Stomach (tissue), 9 donors: Measurements from ENCODE around the gene ADARB2. TPM values are rescaled to one million over a fixed set of nuclear protein-coding genes. Genes with fewer than 3 reads are reported as not detected.

Source experiments
- DNase-seq, 2 donors: peaks; one replicate each; pipeline versions ENCODE4 v3.0.0 to v3.0.0-alpha.2; 2013 to 2019
- H3K27ac ChIP-seq, 5 donors: fragments of 200-600 bp in 4 of 5; sonication (generic) in 4 of 5; one replicate each; pipeline ENCODE4 v1.5.1; 2013 to 2019; ENCODE audit warnings: mild to moderate bottlenecking in 1 of 5, moderate library complexity in 1 of 5
- H3K27me3 ChIP-seq, 3 donors: fragments of 200-600 bp; sonication (generic); one replicate each; pipeline ENCODE4 v1.5.1; 2017 to 2019; ENCODE audit warnings: mixed run types in 1 of 3
- H3K36me3 ChIP-seq, 4 donors: fragments of 200-600 bp; sonication (generic); 1 replicate in 3 of 4; 2 replicates in 1 of 4; pipeline ENCODE4 v1.5.1; 2016 to 2019
- H3K4me1 ChIP-seq, 4 donors: fragments of 200-600 bp; sonication (generic); one replicate each; pipeline ENCODE4 v1.5.1; 2016 to 2019
- H3K4me3 ChIP-seq, 4 donors: fragments of 200-600 bp; sonication (generic) in 3 of 4; one replicate each; pipeline ENCODE4 v1.5.1; 2016 to 2019; ENCODE audit warnings: mild to moderate bottlenecking in 1 of 4
- H3K9me3 ChIP-seq, 4 donors: fragments of 200-600 bp; sonication (generic); one replicate each; pipeline ENCODE4 v1.5.1; 2016 to 2019
- CTCF ChIP-seq, 7 experiments: fragments of 450-650 bp in 4 of 7; fragments of 200-600 bp in 3 of 7; sonication (generic) in 3 of 7; IDR thresholded peaks; one replicate each; pipeline ENCODE4 v1.5.1; 2016 to 2019; ENCODE audit warnings: antibody characterized with exemption in 7 of 7, control low read depth in 2 of 7, mild to moderate bottlenecking in 1 of 7
- EP300 ChIP-seq: sonication (generic); formaldehyde crosslinking; IDR thresholded peaks from one replicate; pipeline ENCODE4 v1.6.1; 2017; ENCODE audit warnings: antibody characterized with exemption
- POLR2A ChIP-seq, 4 donors: fragments of 450-650 bp; IDR thresholded peaks; one replicate each; pipeline ENCODE4 v1.6.1; 2016; ENCODE audit warnings: antibody characterized with exemption in 4 of 4, control low read depth in 2 of 4, mild to moderate bottlenecking in 1 of 4, moderate library complexity in 1 of 4
- POLR2AphosphoS5 ChIP-seq, 3 donors: sonication (generic); formaldehyde crosslinking; IDR thresholded peaks; one replicate each; pipeline ENCODE4 v1.6.1; 2016; ENCODE audit warnings: antibody characterized with exemption in 3 of 3
- WGBS, 5 donors: extraction: QIAGEN DNeasy Blood & Tissue Kit in 3 of 5; methylation state at CpG; one replicate each; pipeline versions ENCODE4 v1.1.5 to v1.1.7; 2013 to 2018; 5-methylcytosine and 5-hydroxymethylcytosine counted together
- intact Hi-C: fragments of 100-400 bp; cut with DNase I; formaldehyde crosslinking; loops from one replicate; pipeline ENCODE4 v1.15.1; 2023; ENCODE audit warnings: low total_unique reads
- polyA plus RNA-seq, 3 donors: library from polyadenylated mRNA; stranded (reverse); fragments of 200-250 nt; gene quantifications; one replicate each; pipeline ENCODE4 v1.2.3, GENCODE V29; 2013
- total RNA-seq, 5 donors: library from RNA; depleted of rRNA; stranded (reverse); fragments of >200 nt; gene quantifications; one replicate each; pipeline versions ENCODE4 v1.1.0 to v1.2.3, GENCODE V29; 2014 to 2016
- donor health status: healthy with polysubstance abuse.
- donor health status: Bipolar disorder and iron deficiency.
- donor health status: healthy.

Gene ADARB2
- total and polyA plus RNA-seq, 8 donors: 0.55 to 4.1 (median 1.4) TPM; not detected in 1

GRCh38 chr10:1485357-1485756 lies 252.0 kb downstream of the ADARB2 start:
- no peak for TF ChIP-seq EP300
- no peak for TF ChIP-seq POLR2AphosphoS5 (IDR thresholded peaks at IDR 0.05)
- no peak for TF ChIP-seq POLR2A (IDR thresholded peaks at IDR 0.05)
- TF ChIP-seq CTCF (IDR thresholded peaks at IDR 0.05): no peak
- no peaks in the 10 kb centered on the region for H3K4me1 ChIP-seq
- no peak overlapping the region for H3K4me3 ChIP-seq
- intact Hi-C loops: no loop called here
- no peak overlapping the region for H3K27ac ChIP-seq
- peaks cover 0 to 11% (median 0%) of the 10 kb centered on the region in 3 donors for H3K27me3 ChIP-seq
- H3K36me3 ChIP-seq: no peaks in the 10 kb centered on the region
- no peak for DNase-seq
- no peaks in the 10 kb centered on the region for H3K9me3 ChIP-seq
- WGBS, 5 donors: 86 to 95% (median 94%) methylated on average over 10 to 12 of the region's 12 CpGs

GRCh38 chr10:1483826-1484225 lies 253.5 kb downstream of the ADARB2 start:
- Histone ChIP-seq H3K4me1 (no peaks in the 10 kb centered on the region), H3K27ac (no peak overlapping the region), H3K36me3 (no peaks in the 10 kb centered on the region), H3K4me3 (no peak overlapping the region), H3K27me3 (peaks cover 0 to 11% (median 0%) of the 10 kb centered on the region in 3 donors), H3K9me3 (no peaks in the 10 kb centered on the region)
- no peak for DNase-seq
- 62 to 73% (median 67%) methylated on average over 7 of the region's 7 CpGs for WGBS, 5 donors
- intact Hi-C loops: no loop called here
- no peak for TF ChIP-seq EP300
- no peak for TF ChIP-seq POLR2A (IDR thresholded peaks at IDR 0.05)
- no peak for TF ChIP-seq CTCF (IDR thresholded peaks at IDR 0.05)
- TF ChIP-seq POLR2AphosphoS5 (IDR thresholded peaks at IDR 0.05): no peak

- Histone ChIP-seq H3K4me1 (no peaks in the 10 kb centered on the region), H3K9me3 (no peaks in the 10 kb centered on the region), H3K4me3 (no peak overlapping the region), H3K36me3 (no peaks in the 10 kb centered on the region), H3K27ac (no peak overlapping the region), H3K27me3 (peaks cover 0 to 11% (median 0%) of the 10 kb centered on the region in 3 donors)
- no peak for DNase-seq
- no peak for TF ChIP-seq POLR2A (IDR thresholded peaks at IDR 0.05)
- no peak for TF ChIP-seq EP300
- TF ChIP-seq CTCF (IDR thresholded peaks at IDR 0.05): no peak
- TF ChIP-seq POLR2AphosphoS5 (IDR thresholded peaks at IDR 0.05): no peak
- WGBS, 5 donors: 47 to 66% (median 58%) methylated on average over 10 of the region's 10 CpGs
- intact Hi-C loops: no loop called here
Observed at GRCh38 chr10:1483246-1483645, 254.1 kb downstream of the ADARB2 start.

GRCh38 chr10:1477578-1477977 lies 259.7 kb downstream of the ADARB2 start:
- intact Hi-C loops: no loop called here
- Histone ChIP-seq H3K4me3 (no peak overlapping the region), H3K36me3 (no peaks in the 10 kb centered on the region), H3K27me3 (peaks cover 0 to 14% (median 0%) of the 10 kb centered on the region in 3 donors), H3K27ac (no peak overlapping the region), H3K9me3 (no peaks in the 10 kb centered on the region), H3K4me1 (no peaks in the 10 kb centered on the region)
- WGBS, 5 donors: 88 to 94% (median 90%) methylated on average over 9 of the region's 9 CpGs
- DNase-seq: no peak
- TF ChIP-seq EP300 (no peak), POLR2A (IDR thresholded peaks at IDR 0.05) (no peak), POLR2AphosphoS5 (IDR thresholded peaks at IDR 0.05) (no peak), CTCF (IDR thresholded peaks at IDR 0.05) (no peak)
